CD4-positive, alpha-beta T cell treated with Interleukin-15 for 1 hour (primary cell): ENCODE data around the gene TAF9B.
"Not testable (repeated sequence)": the region's sequence is repeated elsewhere in the genome, so short reads cannot be mapped to it uniquely, and the experiment has no call there.

Experiments used
- DNase-seq: peaks from one replicate; pipeline ENCODE4 v3.0.0-alpha.2; 2020

TAF9B gene, protein sequence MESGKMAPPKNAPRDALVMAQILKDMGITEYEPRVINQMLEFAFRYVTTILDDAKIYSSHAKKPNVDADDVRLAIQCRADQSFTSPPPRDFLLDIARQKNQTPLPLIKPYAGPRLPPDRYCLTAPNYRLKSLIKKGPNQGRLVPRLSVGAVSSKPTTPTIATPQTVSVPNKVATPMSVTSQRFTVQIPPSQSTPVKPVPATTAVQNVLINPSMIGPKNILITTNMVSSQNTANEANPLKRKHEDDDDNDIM

GRCh38 chrX:78139160-78140123, at the start of gene TAF9B:
TAF9B (minus strand) TSS chrX:78139650; CDS start chrX:78139611, 39 bp downstream.
- peak; percentile 85 for DNase-seq

GRCh38 chrX:78182881-78183280, 43.4 kb upstream of the TAF9B start:
- no peak for DNase-seq

DNA sequence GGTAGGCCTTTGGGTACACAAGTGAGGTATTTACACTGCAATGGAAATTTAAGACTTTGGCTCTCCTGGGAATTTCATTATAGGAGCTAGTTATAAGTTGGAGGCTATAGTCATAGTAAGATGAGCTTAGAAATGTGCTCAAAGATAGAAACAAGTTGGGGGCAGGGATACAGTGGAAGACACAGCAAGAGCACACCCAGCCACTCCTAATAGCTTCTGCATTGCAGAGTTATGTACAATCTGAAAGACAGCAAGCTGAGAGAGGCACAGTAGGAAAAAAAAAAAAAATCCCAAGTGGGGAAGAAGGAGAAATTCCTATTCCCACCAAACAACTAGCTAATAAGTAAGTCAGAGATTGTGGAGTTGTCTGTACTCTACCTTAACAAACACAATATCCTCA, 41.9 kb upstream of the TAF9B start:
- no peak for DNase-seq

DNA sequence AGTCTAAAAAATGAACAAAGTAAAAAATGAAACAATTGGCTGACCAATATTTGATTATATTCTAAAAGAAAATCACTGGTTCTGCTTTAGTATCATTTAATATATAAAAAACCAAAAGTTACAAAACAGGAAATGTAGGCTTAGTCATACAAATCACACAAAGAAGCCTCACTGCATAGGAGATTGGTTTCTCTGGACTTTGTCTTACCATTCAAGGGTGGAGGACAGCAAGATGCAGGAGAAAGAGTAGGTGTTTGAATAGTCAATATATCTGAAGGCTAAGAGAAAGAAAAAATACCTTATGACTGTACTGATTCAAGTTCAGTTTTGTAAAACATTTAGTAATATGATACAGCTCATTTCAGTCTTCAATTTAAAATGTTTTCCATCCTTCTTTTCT, 28.6 kb upstream of the TAF9B start:
- no peak for DNase-seq

DNA sequence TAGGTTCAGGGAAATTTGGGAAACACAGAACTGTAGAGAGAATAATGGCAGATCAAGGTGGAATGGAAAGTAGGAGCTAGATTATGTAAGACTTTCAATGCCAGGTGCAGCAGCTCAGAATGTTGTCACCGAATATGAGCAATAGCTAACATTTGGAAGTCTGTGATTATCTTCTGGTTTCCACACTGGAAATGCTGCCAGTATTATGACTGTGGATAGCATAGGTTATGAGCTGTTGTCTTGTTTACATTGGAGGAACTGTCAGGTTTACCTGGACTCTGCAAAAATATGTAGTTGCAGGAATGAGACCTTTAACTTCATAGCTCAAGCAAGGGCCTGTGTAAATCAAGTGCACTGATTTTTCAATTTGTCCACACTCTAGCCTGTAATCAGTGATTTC, 26.0 kb upstream of the TAF9B start:
- no peak for DNase-seq

GRCh38 chrX:78163175-78163574, 23.7 kb upstream of the TAF9B start:
- not testable (repeated sequence) for DNase-seq

DNA sequence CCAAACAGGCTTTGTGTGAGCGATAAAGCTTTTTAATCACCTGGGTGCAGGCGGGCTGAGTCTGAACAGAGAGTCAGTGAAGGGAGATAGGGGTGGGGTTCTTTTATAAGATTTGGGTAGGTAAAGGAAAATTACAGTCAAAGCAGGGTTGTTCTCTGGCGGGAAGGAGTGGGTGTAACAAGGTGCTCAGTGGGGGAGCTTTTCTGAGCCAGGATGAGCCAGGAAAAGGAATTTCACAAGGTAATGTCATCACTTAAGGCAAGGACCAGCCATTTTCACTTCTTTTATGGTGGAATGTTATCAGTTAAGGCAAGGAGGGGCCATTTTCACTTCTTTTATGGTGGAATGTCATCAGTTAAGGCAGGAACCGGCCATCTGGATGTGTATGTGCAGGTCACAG, 21.3 kb upstream of the TAF9B start:
- not testable (repeated sequence) for DNase-seq

DNA sequence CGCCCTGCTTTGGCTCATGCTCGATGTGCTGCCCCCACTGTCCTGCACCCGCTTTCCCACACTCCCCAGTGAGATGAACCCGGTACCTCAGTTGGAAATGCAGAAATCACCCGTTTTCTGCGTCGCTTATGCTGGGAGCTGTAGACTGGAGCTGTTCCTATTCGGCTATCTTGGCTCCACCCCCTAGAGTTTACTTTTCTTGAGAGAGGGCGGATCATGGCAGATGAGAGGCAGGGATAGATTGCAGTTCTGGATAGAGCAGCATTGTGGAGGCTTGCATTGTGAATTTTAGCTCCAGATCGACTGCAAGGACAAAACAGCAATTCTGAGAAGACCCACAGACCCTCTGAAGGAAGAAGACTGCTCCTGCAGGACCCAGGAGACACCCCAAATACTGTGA, 18.4 kb upstream of the TAF9B start:
- not testable (repeated sequence) for DNase-seq

GRCh38 chrX:78157373-78157772, 17.9 kb upstream of the TAF9B start:
- DNase-seq: not testable (repeated sequence)

DNA sequence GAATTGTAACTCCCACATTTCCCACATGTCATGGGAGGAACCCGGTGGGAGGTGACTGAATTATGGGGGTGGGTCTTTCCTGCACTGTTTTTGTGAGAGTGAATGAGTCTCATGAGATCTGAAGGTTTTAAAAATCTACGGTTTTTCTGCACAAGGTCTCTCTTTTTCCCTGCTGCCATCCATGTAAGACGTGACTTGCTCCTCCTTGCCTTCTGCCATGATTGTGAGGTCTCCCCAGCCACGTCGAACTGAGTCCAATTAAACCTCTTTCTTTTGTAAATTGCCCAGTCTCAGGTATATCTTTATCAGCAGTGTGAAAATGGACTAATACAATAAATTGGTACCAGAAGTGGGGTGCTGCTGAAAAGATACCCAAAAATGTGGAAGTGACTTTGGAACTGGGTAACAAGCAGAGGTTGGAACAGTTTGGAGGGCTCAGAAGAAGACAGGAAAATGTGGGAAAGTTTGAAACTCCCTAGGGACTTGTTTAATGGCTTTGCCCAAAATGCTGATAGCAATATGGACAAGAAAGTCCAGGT, 7.6 kb upstream of the TAF9B start:
- DNase-seq: not testable (repeated sequence)

- no peak for DNase-seq
Measured at GRCh38 chrX:78140206-78140605, 756 bp upstream of the TAF9B start.

DNA sequence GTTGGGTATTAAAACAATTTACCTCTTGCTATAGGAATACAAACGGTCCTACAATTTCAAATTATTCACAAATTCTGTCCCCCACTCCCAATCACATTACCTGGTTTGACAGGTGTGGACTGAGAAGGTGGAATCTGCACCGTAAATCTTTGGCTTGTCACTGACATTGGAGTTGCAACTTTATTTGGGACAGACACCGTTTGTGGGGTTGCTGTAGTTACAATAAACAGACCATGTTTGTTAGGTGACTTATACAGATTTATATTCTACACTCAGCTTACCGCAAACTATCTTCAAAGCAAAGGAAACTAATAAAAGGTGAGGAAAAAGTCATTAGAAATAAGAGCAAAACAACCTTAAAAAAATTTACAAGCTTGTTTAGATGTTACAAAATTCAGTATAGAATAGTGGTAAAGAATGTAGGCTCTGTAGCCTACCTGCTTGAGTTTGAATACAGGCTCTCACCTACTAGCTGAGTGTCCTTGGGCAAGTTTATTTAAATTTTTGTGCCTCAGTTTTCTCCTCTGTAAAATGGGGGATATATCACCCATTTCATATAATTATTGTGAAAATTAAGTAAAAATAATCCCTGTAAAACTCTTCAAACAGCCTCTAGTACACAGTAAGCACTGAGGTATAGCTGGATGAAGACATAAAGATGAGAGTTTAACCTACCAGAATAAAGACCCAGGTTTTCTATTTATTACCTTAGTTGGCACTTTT, 6.1 kb downstream of the TAF9B start:
- DNase-seq: no peak

DNA sequence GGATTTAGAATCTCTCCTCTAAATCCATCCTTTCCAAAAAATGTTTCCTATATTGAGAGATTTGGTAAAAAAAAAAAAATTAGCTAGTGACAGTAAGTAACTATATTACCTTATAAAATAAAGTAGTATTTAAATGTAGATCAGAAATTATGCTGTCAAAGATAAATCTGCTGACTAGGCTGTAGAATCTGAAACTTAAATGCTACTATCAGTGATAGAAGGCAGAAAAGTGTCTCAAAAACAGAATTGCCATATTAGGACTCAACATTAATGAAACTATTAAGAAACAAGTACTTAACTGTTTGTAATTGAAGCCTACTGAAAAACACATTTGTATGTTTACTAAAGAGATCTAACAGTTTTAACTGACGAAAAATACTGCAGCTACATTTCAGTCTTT, 8.3 kb downstream of the TAF9B start:
- DNase-seq: no peak

- no peak for DNase-seq
Measured at GRCh38 chrX:78130396-78130795, 9.1 kb downstream of the TAF9B start.

DNA sequence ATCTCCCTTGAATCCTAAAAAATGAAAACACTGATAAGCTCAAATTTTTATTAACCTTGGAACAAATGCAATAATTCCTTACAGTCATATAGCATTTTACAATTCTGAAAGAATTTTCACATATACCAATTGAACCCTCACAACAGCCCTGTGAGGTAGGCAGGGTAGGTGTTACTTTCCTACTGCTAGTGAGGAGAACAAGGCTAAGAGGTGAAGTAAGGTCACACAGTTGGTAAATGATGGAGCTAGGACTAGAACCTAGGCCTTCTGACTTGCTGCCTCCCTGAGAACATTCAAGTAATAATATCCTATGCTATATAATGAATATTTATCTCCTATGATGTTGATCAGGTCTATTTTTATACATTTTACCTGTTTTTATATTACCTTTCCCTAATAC, 9.7 kb downstream of the TAF9B start:
- DNase-seq: no peak

- DNase-seq: not testable (repeated sequence)
Measured at GRCh38 chrX:78125781-78126180, 13.7 kb downstream of the TAF9B start.

- DNase-seq: no peak
Measured at GRCh38 chrX:78125148-78125547, 14.3 kb downstream of the TAF9B start.

DNA sequence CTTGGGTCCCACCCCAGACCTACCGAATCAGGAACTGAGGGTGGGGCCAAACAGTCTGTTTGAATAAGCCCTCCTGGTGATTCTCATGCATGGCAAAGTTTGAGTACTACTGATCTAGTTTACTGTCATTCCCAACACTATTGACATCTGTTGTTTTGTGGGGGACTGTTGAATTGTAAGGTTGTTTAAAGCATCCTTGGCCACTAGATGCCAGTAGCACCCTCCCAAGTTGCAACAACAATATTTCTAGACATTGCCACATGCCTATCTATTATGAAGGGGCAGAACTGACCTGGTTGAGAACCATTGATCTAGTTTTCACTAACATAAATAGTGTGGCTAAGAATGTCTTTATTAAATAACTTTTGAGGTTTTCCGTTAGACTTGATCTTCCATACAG, 15.1 kb downstream of the TAF9B start:
- DNase-seq: no peak

DNA sequence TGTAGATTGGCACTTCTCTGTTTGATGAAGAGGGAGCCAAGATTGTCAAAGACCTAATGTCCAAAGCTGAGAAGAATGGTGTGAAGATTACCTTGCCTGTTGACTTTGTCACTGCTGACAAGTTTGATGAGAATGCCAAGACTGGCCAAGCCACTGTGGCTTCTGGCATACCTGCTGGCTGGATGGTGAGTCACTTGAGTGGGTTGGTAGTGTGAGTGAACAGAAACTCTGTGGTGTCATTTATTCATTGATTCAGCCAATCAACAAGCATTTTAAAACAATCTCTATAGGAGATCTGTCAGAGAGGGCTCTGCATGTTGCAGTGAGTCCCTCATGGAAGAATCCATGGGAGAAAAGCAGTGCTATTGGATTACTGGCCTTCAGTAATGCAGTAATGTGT, 16.3 kb downstream of the TAF9B start:
- no peak for DNase-seq

GRCh38 chrX:78119521-78120227, 19.8 kb downstream of the TAF9B start:
- DNase-seq: no peak

- no peak for DNase-seq
Measured at GRCh38 chrX:78118628-78119027, 20.8 kb downstream of the TAF9B start.

DNA sequence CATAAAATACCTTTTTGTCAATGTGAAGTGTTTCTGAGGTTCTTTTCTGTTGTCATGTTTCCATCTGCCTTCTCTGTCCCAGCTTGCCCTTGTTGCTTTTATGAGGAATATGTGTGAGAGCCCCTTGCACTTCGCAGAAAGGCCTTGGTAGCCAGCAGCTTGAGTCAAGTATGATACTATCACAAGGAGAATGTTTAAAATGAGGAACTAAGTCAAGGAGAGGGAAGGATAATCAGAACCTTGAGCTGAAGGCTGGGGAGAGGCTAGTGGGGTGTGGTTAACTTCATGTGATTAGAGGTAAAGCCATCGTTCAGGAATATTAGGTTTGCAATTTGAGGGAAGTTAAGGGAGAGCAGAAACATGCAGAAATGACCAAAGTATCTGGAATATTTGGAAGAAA, 22.7 kb downstream of the TAF9B start:
- DNase-seq: no peak

DNA sequence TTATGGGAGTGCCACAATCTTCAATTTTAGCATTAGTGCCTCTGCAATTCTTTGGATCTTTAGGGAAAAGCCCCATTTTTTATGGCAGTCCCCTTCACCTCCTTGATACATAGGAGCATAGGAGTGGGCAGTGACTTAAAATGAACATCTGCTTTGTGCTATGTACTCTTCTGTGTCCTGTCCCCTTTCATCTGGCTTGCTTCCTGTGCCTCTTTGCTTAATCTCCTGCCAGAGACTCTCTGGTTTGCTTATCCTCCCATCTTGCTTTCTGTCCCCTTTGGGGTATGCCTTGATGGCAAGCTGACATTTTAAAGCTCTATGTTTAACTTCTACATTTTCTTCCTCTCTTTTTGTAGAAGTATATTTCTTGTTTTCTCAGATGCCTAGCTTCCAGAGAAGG, 23.1 kb downstream of the TAF9B start:
- no peak for DNase-seq
